Effector memory CD8-positive, alpha-beta T cell (primary cell): ENCODE results near the gene TSBP1.
"Not testable (repeated sequence)": the region's sequence is repeated elsewhere in the genome, so short reads cannot be mapped to it uniquely, and the experiment has no call there.

Experiments
- ATAC-seq: fragments of 150-1000 bp; cut with Tn5 transposase; replicated peaks from 2 replicates; pipeline ENCODE4 v1.10.0; 2021; ENCODE audit warnings: mild to moderate bottlenecking, moderate library complexity
- DNase-seq, 3 experiments: peaks; one replicate each; pipeline ENCODE4 v3.0.0; 2021
- H3K27ac Mint-ChIP-seq, 2 donors: one replicate each; pipeline ENCODE4 v1.8.0; 2022; ENCODE audit warnings: mild to moderate bottlenecking in 2 of 2, mixed read lengths in 2 of 2, moderate library complexity in 2 of 2
- H3K27me3 Mint-ChIP-seq, 2 donors: one replicate each; pipeline ENCODE4 v1.8.0; 2022; ENCODE audit warnings: mixed read lengths in 2 of 2
- H3K36me3 Mint-ChIP-seq: one replicate; pipeline ENCODE4 v1.8.0; 2022; ENCODE audit warnings: mild to moderate bottlenecking, moderate library complexity, mixed read lengths; ENCODE audit not compliant: insufficient read depth
- H3K4me1 Mint-ChIP-seq, 2 donors: one replicate each; pipeline ENCODE4 v1.8.0; 2022; ENCODE audit warnings: low read depth in 2 of 2, mixed read lengths in 2 of 2
- H3K4me3 Mint-ChIP-seq, 2 donors: one replicate each; pipeline ENCODE4 v1.8.0; 2022; ENCODE audit warnings: mild to moderate bottlenecking in 2 of 2, mixed read lengths in 2 of 2, moderate library complexity in 2 of 2
- H3K9me3 Mint-ChIP-seq, 2 donors: one replicate each; pipeline ENCODE4 v1.8.0; 2022; ENCODE audit warnings: mixed read lengths in 2 of 2

TSBP1 gene

DNA sequence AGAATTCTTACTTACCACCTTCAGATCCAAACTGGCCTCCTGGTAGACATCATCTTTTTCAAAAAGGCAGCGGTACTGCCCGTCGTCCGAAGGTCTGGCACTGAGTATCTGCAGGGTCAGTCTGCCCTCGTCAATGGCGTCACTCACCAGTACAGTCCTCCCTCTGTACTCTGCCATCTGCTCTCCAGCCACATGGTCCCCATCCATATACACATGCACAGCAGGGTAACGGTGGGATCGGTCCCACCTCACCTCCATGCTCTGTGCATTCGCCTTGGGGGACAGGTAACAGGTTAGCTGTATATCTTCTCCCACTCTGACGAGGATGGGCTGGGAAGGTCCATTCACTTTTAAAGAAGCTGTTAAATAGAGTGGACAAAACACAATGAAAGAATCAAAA is 24.3 kb upstream of the TSBP1 start:
- Mint-ChIP-seq H3K4me1 (no peaks in the 10 kb centered on the region), H3K27me3 (peaks cover 43 to 62% of the 10 kb centered on the region in 2 donors), H3K36me3 (no peaks in the 10 kb centered on the region), H3K4me3 (no peak overlapping the region), H3K9me3 (no peaks in the 10 kb centered on the region), H3K27ac (no peak overlapping the region)
- no peak for DNase-seq
- ATAC-seq, result no peak

DNA sequence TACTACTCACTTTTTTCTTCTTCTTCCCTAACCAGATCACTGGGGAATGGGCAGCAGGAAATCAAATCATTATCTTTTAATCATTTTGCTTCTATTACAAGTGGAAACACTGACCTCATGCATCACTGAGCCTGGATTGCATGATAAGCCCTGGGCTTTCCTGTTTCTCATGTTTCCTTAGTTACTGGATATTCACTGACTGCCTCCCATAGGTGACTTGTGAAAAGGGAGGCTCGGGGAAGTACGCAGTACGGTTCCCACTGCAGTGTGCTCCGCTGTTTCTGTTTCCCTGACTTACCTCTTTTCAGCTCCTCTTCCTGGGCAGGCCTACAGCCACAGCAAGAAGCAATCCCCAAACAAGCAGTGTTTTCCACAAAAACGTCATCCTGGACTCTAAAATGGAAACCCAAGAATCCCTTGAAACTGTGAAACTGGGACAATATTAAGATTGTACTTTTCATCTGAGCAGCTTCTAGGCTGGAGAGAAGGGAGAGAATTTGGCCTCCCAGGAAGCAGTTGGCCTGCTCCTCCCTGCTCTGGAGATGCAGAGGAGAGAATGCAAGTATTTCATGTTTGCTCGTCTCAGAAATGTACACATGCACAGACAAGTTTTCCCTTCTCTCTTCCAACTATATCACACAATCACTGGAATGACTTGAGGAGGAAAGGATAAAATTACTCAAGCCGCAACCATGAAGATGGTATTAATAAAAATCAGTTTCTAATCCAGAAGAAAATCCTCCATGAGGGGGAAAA is 22.1 kb upstream of the TSBP1 start:
- no peaks in the 10 kb centered on the region for H3K9me3 Mint-ChIP-seq
- no peaks in the 10 kb centered on the region for H3K4me1 Mint-ChIP-seq
- H3K36me3 Mint-ChIP-seq, result no peaks in the 10 kb centered on the region
- ATAC-seq (no peak), DNase-seq (no peak)
- H3K4me3 Mint-ChIP-seq, result no peak overlapping the region
- H3K27ac Mint-ChIP-seq, result no peak overlapping the region
- peaks cover 37 to 61% of the 10 kb centered on the region in 2 donors for H3K27me3 Mint-ChIP-seq

DNA sequence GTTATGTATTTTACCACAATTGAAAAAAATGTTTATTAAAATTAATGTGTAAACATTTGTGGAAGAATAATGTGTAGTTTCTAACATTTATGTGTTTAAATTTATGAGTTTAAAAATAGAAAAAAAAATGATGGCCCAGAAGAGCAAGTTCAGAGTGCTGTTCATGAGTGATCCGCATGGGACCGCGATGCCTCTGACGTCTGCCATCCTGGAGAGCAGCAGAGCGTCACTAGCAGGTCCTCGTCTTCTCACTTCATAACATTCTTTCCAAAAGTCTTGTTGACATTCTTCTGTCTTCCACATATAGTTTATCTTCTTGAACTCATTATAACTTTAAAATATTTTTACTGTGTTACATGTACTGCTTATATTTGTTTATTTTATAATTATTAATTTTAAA is 19.8 kb upstream of the TSBP1 start:
- Mint-ChIP-seq H3K27ac (no peak overlapping the region), H3K4me1 (no peaks in the 10 kb centered on the region), H3K27me3 (peaks cover 54 to 79% of the 10 kb centered on the region in 2 donors), H3K9me3 (no peaks in the 10 kb centered on the region), H3K4me3 (no peak overlapping the region), H3K36me3 (no peaks in the 10 kb centered on the region)
- DNase-seq (no peak), ATAC-seq (no peak)

DNA sequence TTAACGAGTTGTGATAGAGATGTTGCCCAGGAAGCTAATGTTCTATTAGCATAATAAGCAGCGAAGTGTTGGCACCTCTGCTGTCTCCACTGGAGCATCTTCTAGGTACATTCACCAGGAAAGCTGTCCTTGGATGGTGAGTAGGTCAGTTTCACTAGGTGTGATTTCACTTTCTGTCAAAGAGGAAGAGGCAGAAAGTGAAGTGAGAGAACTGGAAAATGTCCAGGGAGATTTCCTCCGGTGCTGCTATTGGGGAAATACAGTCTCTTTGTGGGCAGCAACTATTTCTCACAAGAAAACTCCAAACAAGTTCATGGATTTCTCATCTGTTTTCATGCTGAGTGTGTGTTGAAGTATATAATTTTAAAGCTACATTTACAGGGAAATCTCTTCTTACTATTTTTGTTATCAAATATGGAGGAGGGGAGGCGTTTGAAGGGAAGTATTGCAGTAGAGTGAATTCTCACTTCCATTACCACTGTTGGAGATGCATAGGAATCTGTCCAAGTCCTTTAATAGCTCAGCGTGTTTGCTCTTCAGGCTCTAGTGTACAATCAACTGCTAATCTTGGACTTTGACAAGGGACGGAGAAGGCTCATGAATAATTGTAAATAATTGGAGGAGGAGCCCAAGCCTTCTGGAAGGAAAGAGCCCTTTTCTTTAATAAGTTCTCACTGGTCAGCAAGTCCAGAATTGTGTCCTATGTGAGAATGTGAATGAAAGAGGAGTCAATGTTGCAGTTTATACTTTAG is 16.1 kb upstream of the TSBP1 start:
- DNase-seq (no peak), ATAC-seq (no peak)
- Mint-ChIP-seq H3K27ac (no peak overlapping the region), H3K9me3 (no peaks in the 10 kb centered on the region), H3K4me3 (no peak overlapping the region), H3K27me3 (peaks cover 38 to 48% of the 10 kb centered on the region in 2 donors), H3K4me1 (no peaks in the 10 kb centered on the region), H3K36me3 (no peaks in the 10 kb centered on the region)

DNA sequence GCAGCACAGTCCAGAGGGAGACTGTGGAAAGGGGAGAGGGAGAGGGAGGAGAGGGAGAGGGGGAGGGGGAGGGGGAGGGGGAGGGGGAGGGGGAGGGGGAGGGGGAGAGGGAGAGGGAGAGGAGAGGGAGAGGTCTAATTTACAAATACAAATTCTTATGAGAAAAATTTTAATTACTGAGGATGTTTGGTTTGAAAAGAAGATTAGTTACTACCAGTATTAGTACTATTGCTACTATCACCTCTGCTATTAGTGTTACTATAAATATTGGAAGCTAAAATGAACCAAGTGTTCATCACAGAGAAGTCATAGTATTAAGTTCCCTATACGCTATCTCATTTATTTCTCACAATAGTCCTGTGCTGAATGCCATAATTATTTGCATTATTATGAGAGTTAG is 14.3 kb upstream of the TSBP1 start:
- Mint-ChIP-seq H3K4me3 (no peak overlapping the region), H3K27ac (no peak overlapping the region), H3K4me1 (no peaks in the 10 kb centered on the region), H3K27me3 (peaks cover 34 to 43% of the 10 kb centered on the region in 2 donors), H3K9me3 (no peaks in the 10 kb centered on the region), H3K36me3 (no peaks in the 10 kb centered on the region)
- ATAC-seq (no peak), DNase-seq (no peak)

DNA sequence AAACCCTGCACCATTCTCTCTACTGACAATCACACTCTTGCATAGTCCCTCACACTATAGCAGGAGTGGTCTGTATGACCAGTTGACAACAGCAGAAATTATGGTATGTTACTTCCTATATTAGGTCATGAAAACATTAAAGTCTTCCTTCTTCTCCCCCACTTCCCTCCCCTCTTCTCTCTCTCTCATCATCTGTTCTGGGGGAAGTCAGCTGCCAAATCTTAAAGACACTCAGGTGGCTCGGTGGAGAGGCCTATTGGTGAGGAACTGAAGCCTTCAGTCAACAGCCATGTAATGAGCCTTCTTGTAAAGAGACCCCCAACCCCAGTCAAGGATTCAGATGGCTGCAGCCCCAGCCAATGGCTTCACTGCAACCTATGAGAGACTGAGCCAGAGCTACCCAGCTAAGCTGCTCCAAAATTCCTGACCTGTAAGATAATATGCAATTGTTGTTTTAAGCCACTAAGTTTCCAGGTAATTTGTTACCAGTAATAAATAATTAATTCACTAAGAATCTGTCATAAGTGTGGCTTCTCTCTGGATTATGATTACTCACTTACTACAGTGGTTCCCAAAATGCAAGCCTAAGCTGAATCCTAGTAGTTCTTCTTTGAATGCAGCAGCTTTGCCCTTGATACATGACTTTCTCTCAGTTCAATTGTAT is 11.2 kb upstream of the TSBP1 start:
- no peak overlapping the region for H3K4me3 Mint-ChIP-seq
- DNase-seq, result no peak
- no peaks in the 10 kb centered on the region for H3K9me3 Mint-ChIP-seq
- ATAC-seq, result no peak
- H3K4me1 Mint-ChIP-seq, result no peaks in the 10 kb centered on the region
- no peaks in the 10 kb centered on the region for H3K36me3 Mint-ChIP-seq
- H3K27me3 Mint-ChIP-seq, result peaks cover 22 to 30% of the 10 kb centered on the region in 2 donors
- no peak overlapping the region for H3K27ac Mint-ChIP-seq

DNA sequence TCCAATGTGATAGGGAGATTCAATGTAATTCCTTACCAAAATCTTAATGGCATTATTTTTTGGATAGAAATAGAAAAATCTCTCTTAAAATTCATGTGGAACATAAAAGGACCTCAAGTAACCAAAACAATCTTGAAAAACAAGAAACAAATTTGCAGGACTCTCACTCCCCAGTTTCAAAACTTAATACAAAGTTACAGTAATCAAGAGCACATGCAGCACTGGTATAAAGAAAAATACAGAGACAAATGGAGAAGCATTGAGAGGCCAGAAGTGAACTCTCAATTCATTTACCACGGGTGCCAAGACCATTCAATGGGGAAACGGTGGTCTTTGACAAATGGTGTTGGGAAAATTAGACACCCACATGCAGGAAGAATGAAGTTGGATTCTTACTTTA is 7.8 kb upstream of the TSBP1 start:
- ATAC-seq (no peak), DNase-seq (no peak)
- no peak overlapping the region for H3K27ac Mint-ChIP-seq
- H3K27me3 Mint-ChIP-seq, result peaks cover 30 to 38% of the 10 kb centered on the region in 2 donors
- no peak overlapping the region for H3K4me3 Mint-ChIP-seq
- H3K9me3 Mint-ChIP-seq, result no peaks in the 10 kb centered on the region
- H3K36me3 Mint-ChIP-seq, result peaks cover 2% of the 10 kb centered on the region
- H3K4me1 Mint-ChIP-seq, result no peaks in the 10 kb centered on the region

DNA sequence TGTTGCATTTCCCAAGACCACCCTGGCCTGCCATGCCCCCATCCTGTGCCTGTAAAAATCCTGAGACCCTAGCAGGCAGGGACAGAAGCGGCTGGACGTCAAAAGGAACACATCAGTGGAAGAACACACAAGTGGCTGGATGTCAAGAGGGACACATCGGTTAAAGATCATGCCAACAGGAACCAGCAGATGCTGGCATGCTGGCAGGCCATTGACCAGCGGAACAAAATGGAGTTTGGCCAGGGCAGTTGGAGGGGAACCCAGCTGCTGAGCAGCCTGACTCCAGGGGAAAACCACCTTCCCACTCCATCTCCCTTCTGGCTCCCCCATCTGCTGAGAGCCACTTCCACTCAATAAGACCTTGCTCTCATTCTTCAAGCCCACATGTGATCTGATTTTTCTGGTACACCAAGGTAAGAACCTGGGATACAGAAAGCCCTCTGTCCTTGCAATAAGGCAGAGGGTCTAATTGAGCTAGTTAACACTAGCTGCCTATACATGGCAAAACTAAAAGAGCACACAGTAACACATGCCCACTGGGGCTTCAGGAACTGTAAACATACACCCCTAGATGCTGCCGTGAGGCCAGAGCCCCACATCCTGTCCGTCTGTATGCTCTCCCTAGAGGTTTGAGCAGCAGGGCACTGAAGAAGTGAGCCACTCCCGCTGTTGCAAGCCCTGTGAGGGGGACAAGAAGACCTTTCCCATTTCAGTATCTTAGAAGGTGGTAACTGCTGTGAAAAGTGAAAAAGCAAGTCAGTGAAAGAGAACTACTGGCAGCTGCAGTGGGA is 4.2 kb upstream of the TSBP1 start:
- Mint-ChIP-seq H3K27ac (no peak overlapping the region), H3K4me1 (no peaks in the 10 kb centered on the region), H3K9me3 (no peaks in the 10 kb centered on the region), H3K36me3 (peaks cover 2% of the 10 kb centered on the region), H3K27me3 (peaks cover 55 to 56% of the 10 kb centered on the region in 2 donors), H3K4me3 (no peak overlapping the region)
- ATAC-seq (no peak), DNase-seq (no peak)

DNA sequence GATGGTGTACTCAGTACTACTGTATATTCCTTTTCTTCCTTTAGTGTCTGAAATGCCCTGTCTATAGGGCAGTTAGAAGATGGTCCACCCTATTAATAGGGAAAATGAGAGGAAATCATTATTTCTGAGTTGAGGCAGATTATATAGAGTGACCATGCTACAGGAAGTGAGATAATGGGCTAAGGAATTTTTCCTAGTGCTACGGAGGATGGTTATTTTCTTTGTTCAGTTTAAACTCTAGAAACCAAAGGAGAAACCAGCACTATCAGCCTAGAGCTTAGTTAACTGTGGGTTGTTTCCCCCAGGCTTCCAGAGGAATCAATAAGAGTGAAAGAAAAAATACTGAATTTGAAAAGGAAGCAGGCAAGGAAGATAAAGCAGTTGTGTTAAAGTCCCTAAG is 474 bp downstream of the TSBP1 start:
- peaks cover 54 to 59% of the 10 kb centered on the region in 2 donors for H3K27me3 Mint-ChIP-seq

DNA sequence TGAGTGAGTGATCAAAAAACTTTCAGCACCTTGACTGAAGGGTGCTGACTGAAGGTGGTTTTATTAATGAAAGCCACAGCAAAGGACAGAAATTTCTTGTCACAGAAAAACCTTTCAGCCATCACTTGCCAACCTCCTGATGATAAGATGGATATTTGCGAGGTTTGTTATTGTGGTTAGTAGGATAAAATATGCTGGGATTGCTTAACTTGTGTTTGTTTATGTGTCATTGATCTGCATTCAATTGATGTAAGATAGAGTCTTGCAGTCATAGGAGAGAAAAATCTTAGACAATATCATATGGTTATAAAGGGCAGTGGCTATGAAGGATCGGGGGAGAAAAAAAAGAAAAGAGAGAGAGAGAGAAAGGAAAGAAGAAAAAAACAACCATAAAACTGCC is 1.2 kb downstream of the TSBP1 start:
- H3K36me3 Mint-ChIP-seq, result peaks cover 3% of the 10 kb centered on the region
- H3K4me1 Mint-ChIP-seq, result no peaks in the 10 kb centered on the region
- H3K27me3 Mint-ChIP-seq, result peaks cover 51 to 56% of the 10 kb centered on the region in 2 donors
- ATAC-seq (no peak), DNase-seq (no peak)
- H3K27ac Mint-ChIP-seq, result no peak overlapping the region
- no peaks in the 10 kb centered on the region for H3K9me3 Mint-ChIP-seq
- no peak overlapping the region for H3K4me3 Mint-ChIP-seq

More for the DNA sequence above, 474 bp downstream of the TSBP1 start:
- no peak overlapping the region for H3K27ac Mint-ChIP-seq
- H3K9me3 Mint-ChIP-seq, result no peaks in the 10 kb centered on the region
- ATAC-seq (no peak), DNase-seq (no peak)
- H3K4me3 Mint-ChIP-seq, result no peak overlapping the region
- H3K36me3 Mint-ChIP-seq, result peaks cover 3% of the 10 kb centered on the region
- H3K4me1 Mint-ChIP-seq, result no peaks in the 10 kb centered on the region

DNA sequence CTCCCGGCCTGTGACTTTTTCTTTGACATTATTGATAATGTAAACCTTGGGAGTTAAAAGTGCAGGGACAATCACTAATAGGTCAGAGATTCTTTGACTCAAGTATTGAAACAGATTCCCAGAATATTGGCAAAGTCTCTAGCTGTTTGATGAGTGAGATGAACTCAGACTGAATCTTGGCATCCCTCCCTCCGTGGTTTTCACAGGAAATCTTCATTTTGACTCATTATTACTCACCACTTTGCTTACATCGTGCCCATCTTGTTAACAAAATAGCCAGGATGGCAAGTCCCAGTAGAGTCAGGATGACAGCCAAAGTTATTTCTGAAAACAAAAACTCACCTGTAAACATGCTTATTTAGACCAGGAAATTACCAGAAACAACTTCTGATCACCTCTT is 2.0 kb downstream of the TSBP1 start:
- Mint-ChIP-seq H3K36me3 (peaks cover 5% of the 10 kb centered on the region), H3K27me3 (peaks cover 49 to 56% of the 10 kb centered on the region in 2 donors), H3K4me1 (no peaks in the 10 kb centered on the region), H3K27ac (no peak overlapping the region), H3K9me3 (no peaks in the 10 kb centered on the region), H3K4me3 (no peak overlapping the region)
- no peak for DNase-seq
- ATAC-seq, result no peak

DNA sequence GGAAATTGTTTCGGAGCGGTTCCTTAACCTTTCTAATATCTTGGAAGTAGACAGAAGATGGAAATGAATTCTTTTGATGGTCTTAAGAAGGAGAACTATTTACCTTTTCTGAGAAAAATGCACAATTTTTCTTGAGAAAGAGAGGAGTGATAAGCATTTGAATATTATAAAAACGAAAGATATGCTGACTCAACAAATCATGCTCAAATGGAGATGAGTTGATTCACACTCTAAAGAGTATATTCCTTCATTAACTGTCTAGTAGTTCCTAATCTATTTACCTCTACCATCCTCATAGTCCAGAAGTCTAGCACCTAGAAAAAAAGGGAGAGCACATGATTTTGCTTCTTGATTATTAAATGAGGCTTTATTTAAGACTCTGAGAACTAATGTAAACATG is 4.1 kb downstream of the TSBP1 start:
- H3K27me3 Mint-ChIP-seq, result peaks cover 38 to 53% of the 10 kb centered on the region in 2 donors
- no peaks in the 10 kb centered on the region for H3K9me3 Mint-ChIP-seq
- H3K4me1 Mint-ChIP-seq, result no peaks in the 10 kb centered on the region
- no peak overlapping the region for H3K27ac Mint-ChIP-seq
- H3K36me3 Mint-ChIP-seq, result peaks cover 5% of the 10 kb centered on the region
- DNase-seq (no peak), ATAC-seq (no peak)
- H3K4me3 Mint-ChIP-seq, result no peak overlapping the region

DNA sequence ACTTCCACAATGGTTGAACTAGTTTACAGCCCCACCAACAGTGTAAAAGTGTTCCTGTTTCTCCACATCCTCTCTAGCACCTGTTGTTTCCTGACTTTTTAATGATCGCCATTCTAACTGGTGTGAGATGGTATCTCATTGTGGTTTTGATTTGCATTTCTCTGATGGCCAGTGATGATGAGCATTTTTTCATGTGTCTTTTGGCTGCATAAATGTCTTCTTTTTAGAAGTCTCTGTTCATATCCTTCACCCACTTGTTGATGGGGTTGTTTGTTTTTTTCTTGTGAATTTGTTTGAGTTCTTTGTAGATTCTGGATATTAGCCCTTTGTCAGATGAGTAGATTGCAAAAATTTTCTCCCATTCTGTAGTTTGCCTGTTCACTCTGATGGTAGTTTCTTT is 12.5 kb downstream of the TSBP1 start:
- DNase-seq, H3K4me3 Mint-ChIP-seq, ATAC-seq, H3K9me3 Mint-ChIP-seq, H3K4me1 Mint-ChIP-seq, H3K27ac Mint-ChIP-seq, H3K36me3 Mint-ChIP-seq: not testable (repeated sequence)
- peaks cover 5 to 11% of the 10 kb centered on the region in 2 donors for H3K27me3 Mint-ChIP-seq
